ENCODE results near the gene CAPN15.

DNA sequence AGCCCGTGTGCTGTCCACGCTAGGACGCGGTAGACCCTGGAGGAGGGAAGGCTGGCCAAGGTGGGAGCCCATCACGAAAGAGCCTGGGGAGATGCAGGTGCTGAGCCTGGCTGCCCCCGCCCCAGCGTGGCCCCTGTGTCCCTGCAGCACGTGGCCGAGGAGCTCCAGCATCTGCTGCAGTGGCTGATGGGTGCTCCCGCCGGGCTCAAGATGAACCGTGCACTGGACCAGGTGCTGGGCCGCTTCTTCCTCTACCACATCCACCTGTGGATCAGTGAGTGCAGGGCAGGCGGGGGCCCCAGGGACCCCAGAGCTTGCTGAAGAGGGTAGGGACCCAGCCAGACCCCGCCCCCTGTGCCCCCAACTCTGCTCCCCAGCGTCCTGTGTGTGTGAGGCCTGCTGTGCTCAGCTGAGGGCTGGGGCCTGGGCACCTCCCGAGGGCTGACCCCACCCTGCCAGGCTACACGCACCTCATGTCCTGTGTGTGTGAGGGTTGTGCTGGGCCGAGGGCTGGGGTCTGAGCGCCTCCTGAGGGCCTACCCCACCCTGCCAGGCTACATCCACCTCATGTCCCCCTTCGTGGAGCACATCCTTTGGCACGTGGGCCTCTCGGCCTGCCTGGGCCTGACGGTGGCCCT lies 50.8 kb downstream of the CAPN15 start:
- TF ChIP-seq, protein P1, sequence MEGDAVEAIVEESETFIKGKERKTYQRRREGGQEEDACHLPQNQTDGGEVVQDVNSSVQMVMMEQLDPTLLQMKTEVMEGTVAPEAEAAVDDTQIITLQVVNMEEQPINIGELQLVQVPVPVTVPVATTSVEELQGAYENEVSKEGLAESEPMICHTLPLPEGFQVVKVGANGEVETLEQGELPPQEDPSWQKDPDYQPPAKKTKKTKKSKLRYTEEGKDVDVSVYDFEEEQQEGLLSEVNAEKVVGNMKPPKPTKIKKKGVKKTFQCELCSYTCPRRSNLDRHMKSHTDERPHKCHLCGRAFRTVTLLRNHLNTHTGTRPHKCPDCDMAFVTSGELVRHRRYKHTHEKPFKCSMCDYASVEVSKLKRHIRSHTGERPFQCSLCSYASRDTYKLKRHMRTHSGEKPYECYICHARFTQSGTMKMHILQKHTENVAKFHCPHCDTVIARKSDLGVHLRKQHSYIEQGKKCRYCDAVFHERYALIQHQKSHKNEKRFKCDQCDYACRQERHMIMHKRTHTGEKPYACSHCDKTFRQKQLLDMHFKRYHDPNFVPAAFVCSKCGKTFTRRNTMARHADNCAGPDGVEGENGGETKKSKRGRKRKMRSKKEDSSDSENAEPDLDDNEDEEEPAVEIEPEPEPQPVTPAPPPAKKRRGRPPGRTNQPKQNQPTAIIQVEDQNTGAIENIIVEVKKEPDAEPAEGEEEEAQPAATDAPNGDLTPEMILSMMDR (IDR thresholded peaks at IDR 0.05): no peak
- no peak for TF ChIP-seq POLR2A (IDR thresholded peaks at IDR 0.05)
- no peak for TF ChIP-seq EP300 (IDR thresholded peaks at IDR 0.05)
- TF ChIP-seq POLR2AphosphoS5 (IDR thresholded peaks at IDR 0.05): no peak

All from suprapubic skin (tissue), 4 donors.